Cardiac fibroblast (primary cell): Measurements from ENCODE around the gene EVA1C.

Experiments
- DNase-seq, 2 donors: peaks; one replicate each; pipeline versions ENCODE4 v3.0.0 to v3.0.0-alpha.2; 2010; ENCODE audit warnings: low read depth in 2 of 2
- H3K4me3 ChIP-seq, 2 donors: replicated peaks in 1 of 2; 1 replicate in 1 of 2; 2 replicates in 1 of 2; pipeline ENCODE4 v1.5.1; 2011; ENCODE audit warnings: low read depth in 2 of 2, low read length in 2 of 2, mild to moderate bottlenecking in 2 of 2, moderate library complexity in 1 of 2
- TF ChIP-seq, protein P1 (sequence below): IDR thresholded peaks from one replicate; pipeline ENCODE4 v1.5.1; 2011; ENCODE audit warnings: low read depth, mild to moderate bottlenecking, low read length, inconsistent platforms

The EVA1C gene

GRCh38 chr21:32476661-32477423 is 64.3 kb downstream of the EVA1C start:
- no peak overlapping the region for H3K4me3 ChIP-seq
- DNase-seq: no peak
- TF ChIP-seq, protein P1, sequence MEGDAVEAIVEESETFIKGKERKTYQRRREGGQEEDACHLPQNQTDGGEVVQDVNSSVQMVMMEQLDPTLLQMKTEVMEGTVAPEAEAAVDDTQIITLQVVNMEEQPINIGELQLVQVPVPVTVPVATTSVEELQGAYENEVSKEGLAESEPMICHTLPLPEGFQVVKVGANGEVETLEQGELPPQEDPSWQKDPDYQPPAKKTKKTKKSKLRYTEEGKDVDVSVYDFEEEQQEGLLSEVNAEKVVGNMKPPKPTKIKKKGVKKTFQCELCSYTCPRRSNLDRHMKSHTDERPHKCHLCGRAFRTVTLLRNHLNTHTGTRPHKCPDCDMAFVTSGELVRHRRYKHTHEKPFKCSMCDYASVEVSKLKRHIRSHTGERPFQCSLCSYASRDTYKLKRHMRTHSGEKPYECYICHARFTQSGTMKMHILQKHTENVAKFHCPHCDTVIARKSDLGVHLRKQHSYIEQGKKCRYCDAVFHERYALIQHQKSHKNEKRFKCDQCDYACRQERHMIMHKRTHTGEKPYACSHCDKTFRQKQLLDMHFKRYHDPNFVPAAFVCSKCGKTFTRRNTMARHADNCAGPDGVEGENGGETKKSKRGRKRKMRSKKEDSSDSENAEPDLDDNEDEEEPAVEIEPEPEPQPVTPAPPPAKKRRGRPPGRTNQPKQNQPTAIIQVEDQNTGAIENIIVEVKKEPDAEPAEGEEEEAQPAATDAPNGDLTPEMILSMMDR: no peak

DNA sequence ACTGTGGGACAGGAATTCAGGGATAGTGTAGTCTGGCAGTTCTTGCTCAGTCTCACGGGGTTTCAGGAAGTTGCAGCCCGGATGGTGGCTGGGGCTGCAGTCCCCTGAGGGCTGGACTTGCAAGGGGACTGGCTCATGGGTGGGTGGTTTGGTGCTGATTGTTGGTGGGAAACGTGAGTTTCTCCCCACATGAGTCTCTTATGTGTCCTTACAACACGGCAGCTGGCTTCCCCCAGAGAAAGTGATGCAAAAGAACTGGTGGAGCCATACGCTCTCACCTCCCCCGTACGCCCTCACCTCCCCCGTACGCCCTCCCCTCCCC is 64.9 kb downstream of the EVA1C start:
- no peak for DNase-seq
- H3K4me3 ChIP-seq: no peak overlapping the region
- TF ChIP-seq, protein P1: no peak

DNA sequence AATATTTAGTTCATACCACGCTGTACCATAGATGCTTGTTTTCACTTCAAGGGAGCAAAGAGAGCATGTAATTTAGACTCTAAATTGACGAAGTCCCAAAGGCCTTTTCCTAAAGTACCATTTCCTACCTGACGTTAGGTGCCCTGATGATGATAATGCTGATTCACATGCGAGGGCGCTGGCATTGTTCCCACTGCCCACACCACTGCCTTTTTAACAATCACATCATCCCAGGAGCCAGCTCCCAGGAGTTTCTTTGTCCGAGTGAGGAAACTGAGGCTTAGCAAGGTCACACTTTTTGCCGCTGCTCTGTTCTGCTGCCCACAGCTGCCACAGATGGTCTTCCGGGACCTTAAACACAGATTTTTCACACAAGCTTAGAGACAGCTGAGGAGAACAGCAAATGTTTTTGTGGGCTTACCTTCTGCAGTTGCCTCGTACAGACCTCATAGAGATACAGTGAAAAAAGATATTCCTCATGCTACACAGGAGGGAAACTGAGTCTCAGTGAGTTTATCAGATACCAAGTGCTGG is 69.4 kb downstream of the EVA1C start:
- DNase-seq: no peak
- TF ChIP-seq, protein P1: no peak
- no peak overlapping the region for H3K4me3 ChIP-seq

DNA sequence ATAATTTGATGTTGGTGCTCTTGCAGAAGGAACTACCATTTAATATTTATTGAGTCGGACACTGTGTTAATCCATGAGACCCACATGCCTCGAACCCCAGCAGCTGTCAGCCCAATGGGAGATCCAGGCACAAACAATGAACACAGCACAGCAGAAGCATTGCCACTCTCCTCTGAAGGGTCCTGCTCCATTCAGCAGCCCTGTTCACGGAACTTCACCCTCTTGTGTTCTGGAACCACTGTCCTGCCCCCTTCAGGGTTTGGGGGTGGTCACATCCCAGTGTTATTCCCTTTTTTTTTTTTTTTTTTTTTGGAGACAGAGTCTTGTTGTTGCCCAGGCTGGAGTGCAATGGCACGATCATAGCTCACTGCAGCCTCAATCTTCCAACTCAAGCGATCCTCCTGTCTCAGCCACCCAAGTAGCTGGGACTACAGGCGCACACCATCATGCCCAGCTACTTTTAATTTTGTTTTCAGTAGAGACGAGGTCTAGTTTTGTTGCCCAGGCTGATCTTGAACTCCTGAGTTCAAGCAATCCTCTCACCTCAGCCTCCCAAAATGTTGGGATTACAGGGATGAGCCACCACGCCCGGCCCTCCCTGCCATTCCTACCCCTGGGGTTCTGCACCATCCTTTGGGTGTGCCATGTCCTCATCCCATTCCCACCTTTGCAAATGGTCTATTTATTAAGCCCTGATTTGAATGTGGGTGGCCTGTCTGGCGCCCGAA is 70.2 kb downstream of the EVA1C start:
- no peak for DNase-seq
- TF ChIP-seq, protein P1: no peak
- H3K4me3 ChIP-seq: no peak overlapping the region

- DNase-seq: no peak
- H3K4me3 ChIP-seq: no peak overlapping the region
- TF ChIP-seq, protein P1: no peak
These were observed 70.7 kb downstream of the EVA1C start for GRCh38 chr21:32483293-32483595.

DNA sequence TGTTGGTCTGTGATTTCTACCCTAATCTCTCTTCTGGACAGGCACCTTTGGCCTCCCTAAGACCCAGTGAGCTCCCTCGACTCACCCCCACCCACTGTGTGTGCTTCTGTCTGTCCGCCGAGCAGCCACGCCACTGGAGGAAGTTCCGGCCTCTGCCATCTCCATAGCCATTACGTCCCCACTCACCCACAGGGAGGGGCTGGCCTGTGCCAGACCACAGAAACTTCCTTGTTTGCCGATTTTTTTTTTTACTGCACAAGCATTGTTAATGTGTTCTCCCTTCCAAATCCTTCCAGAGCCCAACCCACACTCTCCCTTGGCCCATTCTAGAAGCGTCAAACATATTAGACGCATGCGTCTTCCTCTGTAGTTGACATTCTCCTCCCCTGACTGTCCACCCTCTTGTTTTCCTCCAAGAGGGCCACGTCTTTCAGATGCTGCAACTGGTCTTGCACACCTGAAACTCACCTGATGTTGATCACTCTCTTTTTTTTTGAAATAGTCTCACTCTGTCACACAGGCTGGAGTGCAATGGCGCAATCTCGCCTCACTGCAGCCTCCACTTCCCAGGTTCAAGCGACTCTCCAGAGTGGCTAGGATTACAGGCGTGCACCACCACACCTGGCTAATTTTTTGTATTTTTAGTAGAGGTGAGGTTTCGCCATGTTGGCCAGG is 72.3 kb downstream of the EVA1C start:
- TF ChIP-seq, protein P1: no peak
- no peak for DNase-seq
- H3K4me3 ChIP-seq: no peak overlapping the region
